Right ventricle myocardium superior (tissue), 1 donor: Measurements from ENCODE around the gene BCAT1. TPM values are rescaled to one million over a fixed set of nuclear protein-coding genes. Genes with fewer than 3 reads are reported as not detected.

Source experiments
- ATAC-seq: fragments of 200-7000 bp; cut with Tn5 transposase; one replicate; pipeline ENCODE4 v1.9.1; 2020; ENCODE audit warnings: mild to moderate bottlenecking; ENCODE audit not compliant: poor library complexity
- DNase-seq: peaks from one replicate; pipeline ENCODE4 v3.0.0-alpha.2; 2020
- intact Hi-C: fragments of 100-400 bp; cut with DNase I; formaldehyde crosslinking; loops from one replicate; pipeline ENCODE4 v1.11.2; 2022
- total RNA-seq: library from RNA; stranded (reverse); fragmentation: NEBNext Ultra II Directional; extraction: Animal tissue kit (Norgen Biotek cat#: 25700); gene quantifications from one replicate; pipeline ENCODE4 v1.2.1, GENCODE V29; 2021
- donor health status: DM: no; HTN: yes; CAD: no; lungs with severe emphysema.

BCAT1 gene
- total RNA-seq, 1 donor from 2014 or later: 5.1 TPM

- intact Hi-C loops: no loop called here
Observed at GRCh38 chr12:24798335-24798734, 150.6 kb downstream of the BCAT1 start.

GRCh38 chr12:24797901-24798300 is 151.0 kb downstream of the BCAT1 start:
- ATAC-seq: no peak
- intact Hi-C loops: no loop called here

More at GRCh38 chr12:24798335-24798734, 150.6 kb downstream of the BCAT1 start:
- ATAC-seq: no peak
- DNase-seq: no peak

GRCh38 chr12:24796876-24797275 is 152.0 kb downstream of the BCAT1 start:
- intact Hi-C loops: no loop called here
- ATAC-seq (no peak), DNase-seq (no peak)

More at GRCh38 chr12:24797901-24798300, 151.0 kb downstream of the BCAT1 start:
- no peak for DNase-seq

DNA sequence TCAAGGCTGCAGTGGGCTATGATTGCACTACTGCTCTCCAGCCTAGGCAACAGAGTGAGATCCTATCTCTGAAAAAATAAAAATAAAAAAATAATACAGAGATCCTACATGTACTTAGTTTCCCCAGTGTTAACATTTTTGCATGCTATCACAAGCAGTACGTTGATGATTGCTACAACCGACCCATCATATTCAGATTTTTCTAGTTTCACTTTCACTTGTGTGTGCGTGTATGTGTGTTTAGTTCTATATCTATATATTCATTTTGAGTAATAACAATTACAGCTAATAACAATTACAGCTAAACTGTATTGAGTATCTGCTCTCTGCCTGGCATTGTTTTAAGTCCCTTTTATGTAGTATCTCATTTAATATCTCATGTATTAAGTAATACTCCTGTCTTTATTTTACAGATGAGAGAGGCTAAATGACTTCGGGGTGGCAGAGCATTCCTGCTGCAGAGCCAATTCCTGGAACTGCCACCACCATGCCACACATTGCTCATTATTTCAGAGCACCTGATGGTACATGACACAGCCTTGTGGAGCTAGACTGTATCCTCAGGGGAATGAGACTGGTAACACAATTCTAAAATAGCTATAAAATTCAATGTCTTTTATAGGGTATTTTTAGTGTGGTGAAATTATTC is 153.1 kb downstream of the BCAT1 start:
- no peak for DNase-seq
- intact Hi-C loops: no loop called here

GRCh38 chr12:24791622-24792021 is 157.3 kb downstream of the BCAT1 start:
- ATAC-seq (no peak), DNase-seq (no peak)
- intact Hi-C loops: no loop called here

More for the DNA sequence above, 153.1 kb downstream of the BCAT1 start:
- no peak for ATAC-seq

DNA sequence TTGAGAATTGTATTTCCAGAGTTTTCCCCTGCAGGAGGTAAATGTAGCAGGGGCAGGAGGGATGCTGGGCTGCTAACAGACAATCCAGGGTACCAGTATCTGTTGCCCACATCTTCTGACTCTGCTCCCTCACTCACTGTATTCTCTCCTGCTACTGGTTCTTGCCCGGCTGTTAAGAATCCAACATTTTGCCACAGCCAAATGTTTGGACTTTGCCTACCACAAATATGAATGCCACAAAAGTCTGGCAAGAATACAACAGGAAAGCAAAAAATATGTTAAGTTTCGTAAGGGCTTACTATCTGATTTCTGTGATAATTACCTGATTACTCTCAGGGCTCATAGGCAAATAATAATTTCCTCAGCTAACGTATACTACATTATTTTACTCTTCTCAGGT is 160.0 kb downstream of the BCAT1 start:
- ATAC-seq: no peak
- intact Hi-C loops: no loop called here
- DNase-seq: no peak

DNA sequence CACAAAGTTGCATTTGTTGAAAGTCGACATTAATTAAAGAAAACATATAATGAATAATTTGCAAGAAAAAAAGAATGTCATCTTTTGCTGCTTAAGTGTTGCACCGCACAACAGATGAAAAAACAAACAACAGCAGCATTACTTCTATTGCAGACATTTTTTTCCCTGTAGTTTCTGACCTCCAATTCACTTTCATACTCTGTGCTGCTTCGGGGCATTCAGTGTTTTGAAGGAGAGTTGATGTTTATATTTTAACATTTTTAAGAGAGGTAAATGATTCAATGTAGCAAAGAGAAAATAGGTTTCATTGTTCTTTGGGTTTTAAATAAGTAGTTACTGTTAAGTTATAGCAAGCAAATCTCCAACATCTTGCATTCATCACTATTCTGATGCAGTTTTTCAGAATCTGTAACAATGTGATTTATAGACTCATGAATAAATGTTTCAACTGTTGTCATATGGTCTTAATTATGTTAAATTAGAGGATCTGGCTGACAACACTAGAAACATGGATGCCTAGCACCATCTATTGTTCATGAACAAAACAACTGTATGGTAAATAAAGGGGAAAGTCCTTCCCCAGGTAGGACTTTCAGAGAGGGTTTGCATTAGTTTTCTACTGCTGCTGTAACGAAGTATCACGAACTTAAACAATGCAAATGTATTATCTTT is 168.1 kb downstream of the BCAT1 start:
- intact Hi-C loops: no loop called here
- no peak for DNase-seq
- ATAC-seq: no peak

- intact Hi-C loops: no loop called here
- ATAC-seq (no peak), DNase-seq (no peak)
Observed at GRCh38 chr12:24778486-24779304, 170.2 kb downstream of the BCAT1 start.

- intact Hi-C loops: no loop called here
- no peak for DNase-seq
- ATAC-seq: no peak
Observed at GRCh38 chr12:24777359-24777758, 171.5 kb downstream of the BCAT1 start.

DNA sequence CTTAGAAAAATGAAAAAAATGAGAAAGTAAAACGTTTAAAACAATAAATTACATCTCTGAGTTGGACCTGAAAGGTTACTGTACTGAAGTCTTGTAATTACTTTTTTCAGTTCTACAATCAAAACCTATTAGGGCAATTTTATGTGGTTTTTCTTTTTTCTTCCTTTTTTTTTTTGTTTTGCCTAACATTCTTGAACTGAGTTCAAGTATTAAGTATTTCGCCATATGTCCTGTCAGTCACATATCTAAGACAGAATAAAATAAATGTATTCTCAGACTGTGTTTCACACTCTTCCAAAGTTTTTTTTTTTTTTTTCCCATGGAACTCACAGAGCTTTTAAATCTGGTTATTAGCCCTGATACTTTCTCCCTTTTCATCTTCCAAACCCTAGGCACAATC is 172.0 kb downstream of the BCAT1 start:
- intact Hi-C loops: no loop called here
- DNase-seq: no peak
- no peak for ATAC-seq

- intact Hi-C loops: no loop called here
- no peak for DNase-seq
- ATAC-seq: no peak
Observed at GRCh38 chr12:24775073-24775472, 173.8 kb downstream of the BCAT1 start.

- ATAC-seq (no peak), DNase-seq (no peak)
- intact Hi-C loops: no loop called here
Observed at GRCh38 chr12:24773996-24774395, 174.9 kb downstream of the BCAT1 start.

GRCh38 chr12:24772813-24773212 is 176.1 kb downstream of the BCAT1 start:
- intact Hi-C loops: no loop called here
- ATAC-seq: no peak
- no peak for DNase-seq

DNA sequence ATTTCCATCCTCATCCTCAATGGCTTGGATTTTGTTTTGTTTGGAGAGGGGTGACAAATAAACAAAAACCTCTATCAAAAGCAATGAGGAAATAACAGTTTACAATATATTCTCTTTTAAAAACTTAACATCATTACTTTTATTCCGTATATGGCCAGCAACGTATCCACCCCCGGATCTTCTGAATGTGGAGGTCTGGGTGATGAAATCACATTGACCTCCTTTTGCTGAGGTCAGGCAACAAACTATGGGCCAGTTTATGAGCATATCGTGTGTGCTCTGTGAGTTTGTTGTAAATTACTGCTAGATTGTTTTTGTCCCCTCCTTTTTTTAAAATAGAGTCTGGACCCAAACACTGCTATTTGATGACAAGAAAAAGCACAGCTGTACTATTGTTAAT is 178.1 kb downstream of the BCAT1 start:
- ATAC-seq (no peak), DNase-seq (no peak)
- intact Hi-C loops: no loop called here

GRCh38 chr12:24770334-24770733 is 178.6 kb downstream of the BCAT1 start:
- intact Hi-C loops: no loop called here
- ATAC-seq (no peak), DNase-seq (no peak)

- DNase-seq (no peak), ATAC-seq (no peak)
- intact Hi-C loops: no loop called here
Observed at GRCh38 chr12:24769682-24770081, 179.2 kb downstream of the BCAT1 start.

DNA sequence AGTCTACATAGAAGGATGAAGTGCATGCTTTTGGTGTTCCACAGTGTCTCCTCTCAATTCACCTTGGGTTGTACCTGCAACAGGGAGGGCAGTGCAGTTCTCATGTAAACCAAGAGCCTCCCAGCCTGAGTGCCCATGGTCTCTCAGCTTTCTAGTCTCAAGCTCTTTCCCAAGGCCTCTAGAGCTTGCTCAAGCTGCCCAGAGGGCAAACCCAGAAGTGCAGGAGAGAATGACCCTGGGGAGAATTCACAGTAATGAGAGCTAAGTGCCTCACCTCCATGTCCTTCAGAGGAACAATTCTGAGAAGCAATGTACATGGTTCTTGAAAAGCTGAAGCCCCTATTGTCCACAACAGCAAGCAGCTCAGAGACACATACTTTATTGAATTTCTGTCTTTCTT is 180.5 kb downstream of the BCAT1 start:
- no peak for DNase-seq
- no peak for ATAC-seq
- intact Hi-C loops: no loop called here

DNA sequence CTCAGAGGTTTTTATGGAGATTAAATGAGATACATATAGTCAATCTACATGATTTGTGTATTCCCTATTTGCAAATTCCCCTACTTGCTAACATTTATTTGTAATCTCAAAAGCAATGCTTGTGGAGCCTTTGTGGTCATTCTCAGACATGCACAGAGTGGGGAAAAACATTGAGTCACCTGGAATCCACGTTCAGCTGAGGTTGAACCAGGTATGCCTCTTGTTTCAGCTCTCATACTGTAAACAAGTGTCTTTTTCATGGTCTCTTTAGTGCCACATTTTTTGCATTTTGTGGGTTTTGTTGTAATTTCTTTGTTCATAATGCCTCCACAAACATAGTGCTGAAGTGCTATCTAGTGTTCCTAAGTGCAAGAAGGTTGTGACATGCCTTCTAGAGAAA is 181.9 kb downstream of the BCAT1 start:
- no peak for DNase-seq
- intact Hi-C loops: no loop called here
- no peak for ATAC-seq

- ATAC-seq: no peak
- DNase-seq: no peak
- intact Hi-C loops: no loop called here
Observed at GRCh38 chr12:24764712-24765111, 184.2 kb downstream of the BCAT1 start.
